HTERT RPE-1 (cell line): ENCODE measurements around the gene IMMP2L.
"Not testable (repeated sequence)": the region's sequence is repeated elsewhere in the genome, so short reads cannot be mapped to it uniquely, and the experiment has no call there.

Experiments used
- in situ Hi-C: fragments of 300-500 bp; cut with MboI; formaldehyde crosslinking; loops from 4 replicates; pipeline ENCODE4 v1.14.3; 2020; ENCODE audit warnings: low sequenced_read_pairs

Gene IMMP2L

DNA sequence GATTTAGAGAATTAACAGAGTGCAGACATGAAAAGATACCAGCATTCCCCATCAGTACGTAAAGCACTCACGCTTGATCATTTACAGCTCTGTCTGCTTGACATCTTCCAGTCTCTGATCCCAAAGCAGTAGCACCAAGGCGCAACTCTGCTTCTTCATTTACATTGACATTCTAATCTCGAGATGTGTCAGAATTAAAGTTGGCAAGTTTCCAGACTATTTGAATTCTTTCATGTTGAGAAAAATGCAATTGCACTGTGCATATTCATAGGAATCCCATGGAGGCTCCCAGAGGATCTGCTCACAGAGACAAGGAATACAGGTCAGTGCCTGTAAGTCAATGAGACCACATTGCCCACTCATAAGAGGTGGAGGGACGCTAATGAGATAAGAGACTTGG is 287.4 kb downstream of the IMMP2L start:
- in situ Hi-C loops, result no loop called here

DNA sequence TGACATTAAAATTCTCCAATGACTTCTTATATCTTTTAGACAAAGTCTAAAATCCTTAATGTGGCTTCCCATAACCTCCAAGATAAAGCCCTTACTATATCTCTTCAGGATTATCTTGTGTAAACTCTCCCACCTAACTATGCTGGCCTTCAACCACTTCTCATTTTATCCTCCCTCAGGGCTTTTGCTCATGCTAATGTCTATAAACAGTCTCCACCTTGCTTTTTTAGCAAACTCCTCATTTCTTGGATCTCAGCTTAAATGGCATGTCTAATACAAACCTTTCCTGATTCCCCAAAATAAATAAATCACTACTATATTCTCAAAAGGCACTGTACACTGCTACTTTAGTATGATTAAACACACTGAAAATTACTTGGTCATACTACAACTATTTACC is 290.2 kb downstream of the IMMP2L start:
- in situ Hi-C loops, result no loop called here

DNA sequence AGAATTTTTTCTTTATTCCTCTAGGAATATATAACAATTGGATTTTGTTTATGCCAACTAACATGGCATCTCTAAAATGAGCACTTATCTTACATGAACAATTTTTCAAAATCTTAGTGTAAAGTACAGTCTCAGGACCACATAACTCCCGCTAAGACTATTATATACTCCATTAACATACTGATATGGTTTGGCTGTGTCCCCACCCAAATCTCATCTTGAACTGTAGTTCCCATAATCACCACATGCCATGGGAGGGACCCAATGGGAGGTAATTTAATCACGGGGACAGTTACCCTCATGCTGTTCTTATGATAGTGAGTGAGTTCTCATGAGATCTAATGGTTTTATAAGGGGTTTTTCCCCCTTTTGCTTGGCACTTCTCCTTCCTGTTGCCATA is 291.5 kb downstream of the IMMP2L start:
- in situ Hi-C loops, result not testable (repeated sequence)

DNA sequence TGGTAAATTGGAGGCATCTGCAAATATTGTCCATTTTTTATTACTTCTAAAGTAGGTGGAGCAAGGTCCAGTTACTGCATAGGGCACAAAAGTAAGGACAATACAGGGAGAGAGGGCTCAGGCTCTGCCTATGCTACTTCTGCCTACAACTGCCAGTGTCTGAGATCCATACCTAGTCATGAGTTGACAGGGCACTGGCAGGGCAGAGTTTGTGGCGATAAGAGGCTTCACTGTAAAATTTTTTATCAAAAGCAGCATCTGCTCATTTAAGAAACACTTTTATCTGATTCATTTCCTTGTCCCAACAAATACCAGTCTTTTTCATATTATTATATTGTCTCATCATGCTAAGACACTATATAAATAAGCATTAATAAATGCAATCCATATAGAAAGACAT is 293.4 kb downstream of the IMMP2L start:
- in situ Hi-C loops, result no loop called here

DNA sequence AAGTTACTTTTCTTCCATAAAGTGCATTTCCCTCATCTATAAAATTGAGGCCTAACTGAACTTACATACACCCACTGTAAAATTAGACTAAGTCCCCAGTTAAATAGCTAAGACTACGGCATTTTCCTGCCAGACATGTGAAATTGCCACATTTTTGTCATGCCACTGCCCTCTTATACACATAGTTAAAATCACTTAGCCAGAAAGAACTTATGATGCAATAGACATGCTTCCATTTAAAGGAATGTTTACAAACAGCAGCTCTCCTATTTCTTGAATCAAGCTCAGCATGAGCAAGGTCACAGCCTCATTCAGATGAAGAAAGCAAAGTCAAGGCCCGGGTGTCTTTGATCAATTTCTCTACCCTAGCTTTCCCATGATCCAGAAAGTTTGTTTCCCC is 295.7 kb downstream of the IMMP2L start:
- in situ Hi-C loops, result no loop called here

DNA sequence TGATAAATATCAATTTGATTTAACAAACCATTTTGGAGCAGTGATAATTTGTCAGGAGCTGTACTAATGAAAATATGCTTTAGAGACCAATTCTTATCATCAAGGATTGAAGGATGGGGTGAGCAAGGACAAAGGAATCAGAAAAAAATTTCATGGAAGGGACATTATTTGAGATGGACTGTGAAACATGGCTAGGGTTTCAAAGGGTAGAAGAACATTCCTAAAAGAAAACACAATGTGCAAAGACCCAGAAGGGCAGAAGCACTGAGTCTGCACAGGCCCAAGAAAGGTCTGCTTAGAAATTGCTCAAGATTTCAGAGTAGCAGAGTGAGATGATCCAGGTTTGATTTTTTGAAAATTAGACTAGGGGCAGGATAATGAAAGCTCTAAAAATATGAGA is 296.9 kb downstream of the IMMP2L start:
- in situ Hi-C loops, result no loop called here

DNA sequence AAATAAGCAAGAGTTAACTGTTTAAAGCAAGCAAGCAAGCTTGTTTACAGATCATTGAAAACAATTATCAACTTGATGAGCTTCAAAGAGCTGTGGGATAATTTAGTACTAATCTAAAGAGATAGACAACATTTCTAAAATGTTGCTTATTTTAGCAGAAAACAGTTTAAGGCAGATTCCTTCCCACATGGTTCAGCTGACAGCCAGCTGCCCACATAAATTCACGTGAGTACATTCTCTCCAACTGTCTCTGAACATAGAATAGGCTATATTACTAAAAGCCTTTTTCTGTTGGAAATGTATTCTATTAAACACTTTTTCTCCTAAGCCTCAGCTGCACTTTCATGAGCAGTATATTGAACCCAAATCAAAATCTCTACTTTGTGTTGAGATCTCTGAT is 297.3 kb downstream of the IMMP2L start:
- in situ Hi-C loops, result no loop called here

DNA sequence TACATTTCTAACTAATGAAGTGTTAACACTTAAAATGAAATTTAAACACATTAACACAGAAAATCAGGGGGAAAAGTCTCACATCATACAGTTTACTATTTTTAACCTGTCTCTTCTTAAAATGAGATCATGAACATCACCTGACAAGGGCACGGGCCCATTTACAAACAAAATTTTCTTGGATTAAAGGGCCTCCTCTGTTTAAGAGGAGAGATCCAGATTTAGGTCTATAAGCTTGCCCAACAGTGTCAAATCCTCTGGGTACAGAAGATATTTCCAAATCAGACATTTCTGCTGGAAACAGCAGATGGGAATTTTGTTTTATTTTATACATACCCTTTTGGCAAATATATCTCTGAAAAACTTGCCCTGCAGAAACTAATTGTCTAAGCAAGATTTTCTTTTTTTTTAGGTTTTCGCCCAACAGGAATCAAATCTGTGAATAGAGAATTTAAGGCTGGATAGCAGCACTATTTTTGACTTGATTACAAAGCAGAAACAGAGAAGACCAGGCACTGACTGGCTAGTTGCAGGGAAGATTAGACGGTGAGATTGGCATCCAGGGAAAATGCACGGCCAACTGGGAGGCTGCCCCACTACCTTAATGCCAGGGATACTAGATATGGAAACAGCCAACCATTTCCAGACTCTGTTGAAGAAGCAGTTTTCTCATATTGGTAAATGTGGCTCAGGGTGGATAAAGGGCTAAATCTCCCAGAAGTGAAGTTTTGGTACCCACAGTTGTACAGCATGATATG is 298.0 kb downstream of the IMMP2L start:
- in situ Hi-C loops, result no loop called here

DNA sequence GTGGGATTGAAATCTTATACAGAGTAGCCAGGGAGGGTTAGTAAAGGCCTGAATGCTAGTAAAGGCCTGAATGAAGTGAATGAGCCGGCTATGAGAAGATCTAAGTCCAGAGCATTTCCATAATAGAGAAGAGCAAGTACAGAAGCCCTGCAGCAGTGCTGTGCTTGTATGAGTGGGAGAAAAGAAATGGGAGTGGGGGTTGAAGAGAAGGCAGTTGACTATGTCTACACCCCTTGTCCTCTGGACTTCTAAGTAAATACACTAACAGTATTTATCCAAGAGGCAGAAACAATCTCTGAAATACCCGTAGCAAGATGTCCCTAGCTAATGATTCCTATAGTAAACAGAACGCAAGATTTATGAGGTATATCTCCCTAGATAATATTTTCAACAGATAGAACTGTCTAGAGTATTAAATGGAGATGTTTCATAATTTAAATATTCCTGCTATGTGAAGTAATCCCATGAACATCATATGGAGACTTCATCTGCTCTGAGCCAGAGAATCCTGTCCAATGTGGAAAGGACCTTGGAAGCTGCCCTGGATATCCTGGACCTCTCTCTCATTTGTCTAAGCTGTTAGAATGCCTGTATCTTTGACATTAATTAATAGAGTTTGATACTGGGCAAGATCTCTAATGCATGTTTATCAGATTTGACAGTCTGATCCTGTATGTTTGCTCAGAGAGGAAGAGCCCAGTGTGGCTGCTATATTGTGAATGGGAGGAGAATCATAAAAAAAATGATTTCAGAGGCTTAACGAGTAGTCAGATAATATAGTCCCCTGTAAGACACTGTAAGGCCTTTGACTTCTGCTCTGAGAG is 299.8 kb downstream of the IMMP2L start:
- in situ Hi-C loops, result no loop called here

DNA sequence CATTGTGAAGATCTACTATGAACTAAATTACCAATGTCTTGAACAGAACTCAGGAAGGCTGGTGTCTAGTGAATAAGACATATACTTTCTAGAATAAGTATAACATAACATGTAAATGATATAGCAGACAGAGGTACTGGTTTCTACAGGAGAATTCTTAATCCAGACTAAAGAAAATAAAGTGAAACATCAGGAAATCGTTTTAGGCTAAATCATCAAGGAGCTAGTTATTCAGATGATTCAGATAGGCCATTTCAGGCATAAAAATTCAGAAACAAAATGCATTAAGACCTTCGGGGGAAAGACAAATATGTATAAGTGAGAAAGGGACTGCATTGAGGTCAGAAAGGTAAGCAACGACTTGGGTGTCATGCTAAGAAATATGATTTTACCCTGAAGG is 300.8 kb downstream of the IMMP2L start:
- in situ Hi-C loops, result no loop called here

DNA sequence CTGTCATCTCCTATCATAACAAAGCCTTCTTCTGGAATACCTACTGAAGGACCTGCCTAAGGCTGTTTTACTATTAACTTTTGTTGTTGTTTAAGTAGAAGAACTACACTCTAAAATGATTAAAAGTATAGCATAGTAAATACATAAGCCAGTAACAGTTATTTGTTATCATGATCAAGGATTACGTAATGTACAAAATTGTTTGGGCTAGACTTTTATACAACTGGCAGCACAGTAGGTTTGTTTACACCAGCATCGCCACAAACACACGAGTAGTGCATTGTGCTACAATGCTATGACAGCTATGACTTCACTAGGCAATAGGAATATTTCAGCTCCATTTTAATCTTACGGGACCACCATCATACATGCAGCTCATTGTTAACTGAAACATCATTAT is 302.3 kb downstream of the IMMP2L start:
- in situ Hi-C loops, result no loop called here

DNA sequence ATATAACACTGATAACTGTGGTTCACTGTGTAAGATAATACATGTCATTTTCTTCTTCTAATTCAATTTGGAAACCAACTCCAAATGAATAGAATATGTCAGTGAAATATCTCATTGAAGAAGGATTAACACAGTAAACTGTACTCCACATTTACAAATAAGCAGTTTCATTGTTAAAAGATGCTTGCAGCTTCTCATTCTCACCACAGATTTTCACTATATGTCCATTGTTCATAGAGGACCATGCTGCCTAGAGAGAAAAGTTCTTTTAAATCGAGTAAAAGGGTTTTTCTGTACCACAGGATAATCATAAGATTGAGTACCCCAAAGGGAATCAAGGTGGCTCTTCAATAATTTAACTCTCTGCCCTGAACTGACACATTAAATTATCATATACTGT is 305.9 kb downstream of the IMMP2L start:
- in situ Hi-C loops, result no loop called here

DNA sequence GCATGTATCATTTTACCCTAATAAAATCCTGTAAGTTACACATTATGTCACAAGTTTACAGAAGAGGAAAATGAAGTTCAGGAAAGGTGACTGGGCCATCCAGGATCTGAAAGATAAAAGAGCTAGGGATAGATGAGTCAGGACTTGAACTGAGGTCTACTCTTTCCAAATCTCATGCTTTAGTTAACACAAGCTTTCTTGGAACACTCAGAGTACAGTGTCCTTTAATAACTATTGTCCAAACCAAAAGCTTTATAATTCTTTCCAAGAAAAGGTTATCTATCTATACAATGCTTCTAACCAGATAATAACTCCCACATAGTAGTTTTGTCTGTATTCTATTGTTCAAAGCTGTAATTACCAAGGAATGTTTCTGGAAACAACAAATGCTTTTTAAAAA is 306.7 kb downstream of the IMMP2L start:
- in situ Hi-C loops, result no loop called here

DNA sequence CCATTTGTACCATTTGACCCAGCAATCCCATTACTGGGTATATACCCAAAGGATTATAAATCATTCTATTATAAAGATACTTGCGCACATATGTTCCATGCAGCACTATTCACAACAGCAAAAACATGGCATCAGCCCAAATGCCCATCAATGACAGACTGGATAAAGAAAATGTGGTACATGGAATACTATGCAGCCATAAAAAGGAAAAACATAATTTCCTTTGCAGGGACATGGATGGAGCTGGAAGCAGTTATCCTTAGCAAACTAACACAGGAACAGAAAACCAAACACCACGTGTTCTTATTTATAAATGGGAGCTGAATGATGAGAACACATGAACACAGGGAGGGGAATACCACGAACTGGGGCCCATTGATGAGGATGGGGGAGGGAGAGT is 310.9 kb downstream of the IMMP2L start:
- in situ Hi-C loops, result not testable (repeated sequence)

DNA sequence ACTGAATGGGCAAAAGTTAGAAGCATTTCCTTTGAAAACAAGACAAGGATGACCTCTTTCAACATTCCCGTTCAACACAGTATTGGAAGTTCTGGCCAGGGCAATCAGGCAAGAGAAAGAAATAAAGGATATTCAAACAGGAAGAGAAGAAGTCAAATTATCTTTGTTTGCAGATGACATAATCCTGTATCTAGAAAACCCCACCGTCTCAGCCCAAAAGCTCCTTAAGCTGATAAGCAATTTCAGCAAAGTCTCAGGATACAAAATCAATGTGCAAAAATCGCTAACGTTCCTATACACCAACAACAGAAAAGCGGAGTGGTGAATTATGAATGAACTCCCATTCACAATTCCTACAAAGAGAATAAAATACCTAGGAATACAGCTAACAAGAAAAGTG is 312.5 kb downstream of the IMMP2L start:
- in situ Hi-C loops, result not testable (repeated sequence)

DNA sequence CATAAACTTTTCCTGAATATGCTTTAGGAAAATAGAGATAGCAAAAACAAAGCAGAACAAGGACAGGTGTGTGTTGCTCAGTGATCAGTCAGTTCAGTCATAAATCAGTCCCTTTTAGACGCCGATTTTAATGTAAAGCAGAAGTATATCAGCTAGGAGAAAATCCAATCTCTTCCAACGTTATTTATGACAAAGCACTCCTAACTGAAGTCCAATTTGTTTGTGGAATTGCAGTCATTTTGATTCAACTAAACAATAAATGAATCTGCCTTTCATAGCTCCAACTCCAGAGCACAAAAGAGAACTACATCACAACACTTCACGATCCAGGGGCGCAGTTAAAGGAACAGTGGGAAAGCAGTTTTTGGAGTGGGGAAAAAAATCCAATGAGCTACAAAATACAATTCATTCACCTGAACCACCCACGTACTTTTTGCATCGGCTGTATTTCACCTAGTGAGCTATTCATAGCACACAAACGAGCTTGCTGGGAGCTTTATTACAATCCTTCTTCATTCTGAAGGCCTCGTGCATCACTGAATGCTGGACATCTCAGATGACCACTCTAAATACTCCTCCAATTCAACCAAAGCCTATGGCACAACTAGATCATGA is 320.0 kb downstream of the IMMP2L start:
- in situ Hi-C loops, result no loop called here

DNA sequence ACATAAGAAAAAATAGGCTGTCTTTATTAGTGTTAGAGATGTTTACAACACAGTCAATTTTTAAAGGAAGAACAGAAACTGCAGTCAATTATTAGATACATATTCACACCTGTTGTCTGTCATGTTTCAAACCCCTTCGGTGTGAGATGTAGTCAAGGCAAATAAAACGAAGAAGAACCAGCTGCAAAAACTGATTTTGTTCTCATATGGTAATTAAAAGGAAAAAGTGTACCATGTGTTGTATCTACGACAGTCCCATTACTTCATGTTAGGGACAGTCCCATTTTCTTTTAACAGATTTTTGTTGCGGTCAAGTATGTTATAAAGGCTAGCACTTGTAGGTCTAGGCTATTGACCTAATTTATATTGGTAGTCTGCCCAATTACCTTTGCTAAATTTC is 321.9 kb downstream of the IMMP2L start:
- in situ Hi-C loops, result no loop called here

DNA sequence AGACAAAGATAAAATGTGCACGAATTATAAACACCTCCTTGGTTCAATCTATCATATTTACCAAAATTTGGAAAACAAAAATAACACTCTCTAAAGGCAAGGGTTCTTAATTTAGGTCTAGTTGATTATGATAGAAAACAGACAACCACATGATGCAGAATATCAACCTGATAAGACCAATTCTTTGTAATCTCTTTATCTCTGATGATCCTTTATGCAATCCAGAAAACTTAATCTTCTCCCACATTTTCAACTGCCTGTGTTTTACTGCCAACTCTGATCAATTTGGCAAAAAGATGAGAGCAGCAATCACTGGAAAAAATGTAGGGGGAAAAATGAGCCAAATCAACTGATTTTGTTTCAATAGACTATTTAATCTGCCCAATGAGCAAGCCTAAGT is 322.9 kb downstream of the IMMP2L start:
- in situ Hi-C loops, result no loop called here

DNA sequence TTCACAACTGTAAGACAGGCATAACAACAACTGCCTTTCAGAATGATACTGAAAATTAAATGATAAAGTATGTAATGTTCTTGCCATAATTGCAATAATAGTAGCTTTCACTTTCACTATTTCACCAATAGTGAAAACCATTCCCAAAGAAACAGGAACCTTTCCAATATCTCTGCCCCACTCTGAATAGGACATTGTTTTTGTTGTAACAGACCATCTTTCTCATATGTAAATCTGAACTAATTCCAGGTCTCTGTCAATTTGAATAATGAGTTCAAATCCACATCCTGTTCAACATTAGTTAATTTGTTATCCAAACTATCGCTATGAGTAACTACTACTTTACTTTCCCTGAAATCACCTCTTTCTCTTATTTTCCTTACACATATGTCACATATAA is 323.4 kb downstream of the IMMP2L start:
- in situ Hi-C loops, result no loop called here

DNA sequence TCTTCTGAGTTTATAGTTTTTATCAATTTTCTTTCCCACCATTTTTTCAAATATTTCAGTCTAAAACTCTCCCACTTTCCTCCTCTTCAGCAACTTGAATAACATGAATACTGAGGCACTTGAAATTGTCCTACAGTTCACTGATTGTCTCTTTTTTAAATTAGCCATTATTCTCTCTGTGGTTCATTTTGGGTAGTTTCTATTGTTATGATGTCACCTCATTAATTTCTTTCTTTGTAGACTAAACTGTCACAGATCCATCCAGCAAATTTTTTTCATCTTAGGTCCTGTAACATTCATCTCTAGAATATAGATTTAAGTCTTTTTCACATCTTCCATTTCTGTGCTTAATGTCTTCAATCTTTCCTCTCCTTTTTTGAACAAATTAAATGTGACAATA is 326.6 kb downstream of the IMMP2L start:
- in situ Hi-C loops, result no loop called here

DNA sequence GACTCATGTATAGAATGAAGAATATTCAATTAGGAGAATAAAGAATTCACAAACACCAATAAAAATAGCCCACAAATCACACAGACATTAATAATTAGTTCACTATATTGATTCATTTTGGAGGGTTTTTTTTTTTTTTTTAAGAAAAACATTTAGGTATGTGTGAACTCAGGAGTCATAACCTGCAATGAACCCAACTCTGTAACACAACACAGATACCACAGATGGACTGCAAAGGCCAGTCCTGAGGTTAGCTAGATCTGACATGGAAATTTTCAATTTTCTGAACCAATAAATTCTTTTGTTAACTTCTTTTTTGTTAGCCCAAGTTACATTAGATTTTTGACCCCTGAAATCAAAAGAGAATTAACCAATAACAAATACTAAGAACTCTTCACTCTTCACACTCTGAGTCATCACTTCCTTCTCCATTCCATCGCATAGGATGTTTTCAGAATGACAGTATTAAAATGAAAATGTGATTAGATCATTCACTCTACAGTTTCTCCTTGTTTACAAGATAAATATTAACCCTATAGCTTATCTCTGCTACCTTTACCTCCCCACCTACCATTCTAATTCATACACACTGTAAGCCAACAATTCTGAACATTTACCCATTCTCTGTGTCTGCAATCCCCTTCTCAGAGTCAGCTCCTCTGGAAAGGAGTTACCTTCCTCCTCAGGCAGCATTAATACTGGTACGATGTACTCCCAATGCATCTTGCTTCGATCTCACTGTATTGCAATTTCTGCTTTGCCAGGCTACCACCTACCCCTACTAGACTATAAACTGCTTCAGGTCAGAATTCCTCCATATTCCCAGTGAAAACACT is 329.8 kb downstream of the IMMP2L start:
- in situ Hi-C loops, result no loop called here
